PFSK-1 (cell line): ENCODE measurements around the gene HLA-DMB.
A peak's percentile ranks its signal among the peaks of the same experiment; 100 is the strongest.

Experiments used
- POLR2AphosphoS5 ChIP-seq: IDR thresholded peaks from 2 replicates; pipeline ENCODE4 v1.6.1; 2012; ENCODE audit warnings: low read depth, mild to moderate bottlenecking, control low read depth, low read length, moderate library complexity
- SIN3A ChIP-seq: IDR thresholded peaks from 2 replicates; pipeline ENCODE4 v1.6.1; 2012; ENCODE audit warnings: mild to moderate bottlenecking, low read length, moderate library complexity, borderline replicate concordance; ENCODE audit not compliant: insufficient read depth
- TAF1 ChIP-seq: IDR thresholded peaks from 2 replicates; pipeline ENCODE4 v1.6.1; 2012; ENCODE audit warnings: low read length, control low read depth, borderline replicate concordance; ENCODE audit not compliant: insufficient read depth
- TF ChIP-seq, protein P1 (sequence below), 2 experiments: IDR thresholded peaks; 2 replicates each; pipeline versions ENCODE4 v1.6.1 to v1.8.0; 2011 to 2012; ENCODE audit warnings: low read depth in 2 of 2, low read length in 2 of 2, control low read depth in 1 of 2, inconsistent platforms in 1 of 2, mild to moderate bottlenecking in 1 of 2, moderate library complexity in 1 of 2; ENCODE audit not compliant: insufficient read depth in 1 of 2

DNA sequence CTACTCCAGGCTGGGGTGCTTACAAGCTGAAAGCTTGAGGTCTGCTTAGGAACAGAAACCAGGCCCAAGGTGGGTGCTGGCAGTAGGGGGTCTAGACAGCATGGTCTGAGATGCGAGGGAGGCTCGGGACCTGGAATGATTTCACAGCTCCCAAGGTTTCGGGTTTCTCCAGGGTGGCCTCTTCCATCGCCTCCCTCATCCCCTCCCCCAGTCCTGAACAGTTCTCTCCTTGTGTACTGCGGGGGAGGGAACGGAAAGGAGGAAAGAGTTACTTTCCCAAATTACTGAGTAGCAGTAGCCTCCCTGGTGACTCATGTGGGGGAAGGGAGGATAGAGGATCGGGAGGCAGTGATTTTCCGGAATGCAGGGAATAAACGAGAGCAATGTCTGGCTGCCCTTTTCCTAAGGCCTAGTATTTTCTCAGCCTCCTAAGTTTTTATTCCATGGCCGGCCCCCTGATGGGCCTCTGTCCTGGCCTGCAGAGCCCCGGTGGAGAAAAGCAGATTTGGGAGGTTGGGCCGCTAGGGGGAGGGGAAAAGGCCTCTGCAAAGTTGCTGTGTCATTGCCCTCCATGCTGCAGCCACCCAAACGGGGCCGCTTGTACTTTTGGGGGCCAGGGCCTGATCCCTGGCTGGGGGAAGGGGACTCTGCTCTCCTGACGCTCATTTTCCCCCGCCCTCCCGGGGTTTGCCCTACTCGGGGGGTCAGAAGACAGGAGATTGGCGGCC lies 29.0 kb upstream of the HLA-DMB start:
- TF ChIP-seq, protein P1, sequence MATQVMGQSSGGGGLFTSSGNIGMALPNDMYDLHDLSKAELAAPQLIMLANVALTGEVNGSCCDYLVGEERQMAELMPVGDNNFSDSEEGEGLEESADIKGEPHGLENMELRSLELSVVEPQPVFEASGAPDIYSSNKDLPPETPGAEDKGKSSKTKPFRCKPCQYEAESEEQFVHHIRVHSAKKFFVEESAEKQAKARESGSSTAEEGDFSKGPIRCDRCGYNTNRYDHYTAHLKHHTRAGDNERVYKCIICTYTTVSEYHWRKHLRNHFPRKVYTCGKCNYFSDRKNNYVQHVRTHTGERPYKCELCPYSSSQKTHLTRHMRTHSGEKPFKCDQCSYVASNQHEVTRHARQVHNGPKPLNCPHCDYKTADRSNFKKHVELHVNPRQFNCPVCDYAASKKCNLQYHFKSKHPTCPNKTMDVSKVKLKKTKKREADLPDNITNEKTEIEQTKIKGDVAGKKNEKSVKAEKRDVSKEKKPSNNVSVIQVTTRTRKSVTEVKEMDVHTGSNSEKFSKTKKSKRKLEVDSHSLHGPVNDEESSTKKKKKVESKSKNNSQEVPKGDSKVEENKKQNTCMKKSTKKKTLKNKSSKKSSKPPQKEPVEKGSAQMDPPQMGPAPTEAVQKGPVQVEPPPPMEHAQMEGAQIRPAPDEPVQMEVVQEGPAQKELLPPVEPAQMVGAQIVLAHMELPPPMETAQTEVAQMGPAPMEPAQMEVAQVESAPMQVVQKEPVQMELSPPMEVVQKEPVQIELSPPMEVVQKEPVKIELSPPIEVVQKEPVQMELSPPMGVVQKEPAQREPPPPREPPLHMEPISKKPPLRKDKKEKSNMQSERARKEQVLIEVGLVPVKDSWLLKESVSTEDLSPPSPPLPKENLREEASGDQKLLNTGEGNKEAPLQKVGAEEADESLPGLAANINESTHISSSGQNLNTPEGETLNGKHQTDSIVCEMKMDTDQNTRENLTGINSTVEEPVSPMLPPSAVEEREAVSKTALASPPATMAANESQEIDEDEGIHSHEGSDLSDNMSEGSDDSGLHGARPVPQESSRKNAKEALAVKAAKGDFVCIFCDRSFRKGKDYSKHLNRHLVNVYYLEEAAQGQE (IDR thresholded peaks at IDR 0.05; ENCODE audit: insufficient read depth in 1 of 2, low read depth in 2 of 2, low read length in 2 of 2): peak in 1 of 2 experiments; percentile 78; a peak in 2 of 4 replicates
- peak; percentile 71 for TF ChIP-seq POLR2AphosphoS5
- peak; percentile 91; the same call in 1 of the 2 replicates for TF ChIP-seq TAF1
- TF ChIP-seq SIN3A: peak; percentile 94; the same call in 1 of the 2 replicates
